CD4-positive, alpha-beta T cell treated with Interleukin-1 beta for 1 hour (primary cell): Measurements from ENCODE around the gene NFIX.

Source experiments
- DNase-seq, 2 donors: peaks; one replicate each; pipeline ENCODE4 v3.0.0-alpha.2; 2020 to 2022

Gene NFIX

GRCh38 chr19:13134626-13135025, 139.4 kb downstream of the NFIX start:
- no peak for DNase-seq

- no peak for DNase-seq
These were observed 140.1 kb downstream of the NFIX start for GRCh38 chr19:13135068-13136062.

DNA sequence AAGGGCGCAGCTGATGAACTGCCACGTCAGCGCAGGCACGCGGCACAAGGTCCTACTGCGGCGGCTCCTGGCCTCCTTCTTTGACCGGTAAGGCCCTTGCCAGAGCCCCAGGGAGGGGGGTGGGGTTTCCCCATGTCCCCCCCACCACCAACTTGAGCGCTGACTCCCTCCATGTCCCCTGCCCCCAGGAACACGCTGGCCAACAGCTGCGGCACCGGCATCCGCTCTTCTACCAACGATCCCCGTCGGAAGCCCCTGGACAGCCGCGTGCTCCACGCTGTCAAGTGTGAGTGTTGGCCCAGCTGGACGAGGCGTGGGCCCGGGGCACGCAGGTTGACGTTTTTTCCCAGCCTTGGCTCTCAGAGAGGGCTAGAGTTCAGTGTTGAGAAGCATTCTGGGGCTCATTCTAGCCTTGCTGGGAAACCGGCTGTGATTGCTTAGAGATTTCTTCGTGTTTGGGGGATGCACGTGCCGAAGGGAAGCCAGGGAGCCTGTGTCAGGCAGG, 142.1 kb downstream of the NFIX start:
- DNase-seq, result no peak

- no peak for DNase-seq
These were observed 143.1 kb downstream of the NFIX start for GRCh38 chr19:13138171-13138915.

GRCh38 chr19:13138916-13139198, 143.6 kb downstream of the NFIX start:
- no peak for DNase-seq

- DNase-seq, result no peak
These were observed 144.5 kb downstream of the NFIX start for GRCh38 chr19:13139633-13140311.

DNA sequence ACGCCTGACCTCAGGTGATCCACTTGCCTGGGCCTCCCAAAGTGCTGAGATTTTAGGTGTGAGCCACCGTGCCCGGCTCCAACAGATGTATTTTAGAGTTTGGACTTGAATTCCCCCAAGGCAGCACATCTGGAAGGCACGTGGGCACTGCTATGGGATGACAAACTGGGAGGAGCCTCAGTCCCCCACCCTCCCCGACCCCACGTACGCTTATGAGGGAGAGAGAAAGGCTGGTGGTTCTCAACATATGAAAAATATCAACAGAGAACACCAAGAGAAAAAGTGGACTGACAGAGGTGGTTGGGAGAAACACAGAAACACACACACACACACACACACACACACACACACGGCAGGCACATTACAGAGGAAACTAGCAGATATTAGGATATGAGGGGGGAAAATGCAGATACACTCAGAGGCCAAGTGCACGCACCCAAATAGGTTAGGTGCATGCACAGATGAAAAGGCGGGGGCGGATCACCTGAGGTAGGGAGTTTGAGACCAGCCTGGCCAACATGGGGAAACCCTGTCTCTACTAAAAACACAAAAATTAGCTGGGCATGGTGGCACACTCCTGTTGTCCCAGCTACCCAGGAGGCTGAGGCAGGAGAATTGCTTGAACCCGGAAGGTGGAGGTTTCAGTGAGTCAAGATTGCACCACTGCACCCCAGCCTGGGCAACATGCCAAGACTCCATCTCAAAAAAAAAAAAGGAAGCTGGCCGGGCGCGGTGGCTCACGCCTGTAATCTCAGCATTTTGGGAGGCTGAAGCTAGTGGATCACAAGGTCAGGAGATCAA, 151.7 kb downstream of the NFIX start:
- DNase-seq, result peak in 1 of 2 donors; percentile 55
